ENCODE measurements around the gene PPP2R2C. TPM values are rescaled to one million over a fixed set of nuclear protein-coding genes. Genes with fewer than 3 reads are reported as not detected.

The PPP2R2C gene
- polyA plus RNA-seq, 1 donor (not counting 4 experiments of a cell fraction or from before 2014, with no cell fraction given) = 12.3 TPM

- Histone ChIP-seq H2AFZ (ENCODE audit: control insufficient read depth, low read length) (no peak overlapping the region), H3K27me3 (ENCODE audit: control insufficient read depth, extremely low read depth, insufficient read depth, low read length) (no peaks in the 10 kb centered on the region), H3K36me3 (ENCODE audit: control insufficient read depth in 2 of 2, extremely low read depth in 1 of 2, insufficient read depth in 2 of 2, low read length in 2 of 2) (peaks cover 0 to 5% of the 10 kb centered on the region in 2 experiments), H3K9ac (ENCODE audit: control insufficient read depth, extremely low read depth, insufficient read depth, low read length) (no peak overlapping the region), H4K20me1 (ENCODE audit: control insufficient read depth, extremely low read depth, insufficient read depth, low read length) (no peaks in the 10 kb centered on the region), H3K27ac (ENCODE audit: control insufficient read depth, insufficient read depth, low read length) (no peak overlapping the region), H3K79me2 (ENCODE audit: control insufficient read depth, insufficient read depth, low read length) (no peaks in the 10 kb centered on the region), H3K4me1 (ENCODE audit: control insufficient read depth, extremely low read depth, insufficient read depth, low read length) (no peaks in the 10 kb centered on the region), H3K9me3 (ENCODE audit: control insufficient read depth, low read depth, low read length) (no peaks in the 10 kb centered on the region), H3K9me1 (ENCODE audit: control insufficient read depth, extremely low read depth, insufficient read depth, low read length) (no peaks in the 10 kb centered on the region), H3K4me2 (ENCODE audit: control insufficient read depth, extremely low read depth, insufficient read depth, low read depth, low read length) (no peak overlapping the region), H3K4me3 (ENCODE audit: control insufficient read depth in 2 of 3, extremely low read depth in 1 of 3, insufficient read depth in 2 of 3, low read depth in 1 of 3, low read length in 3 of 3) (no peak overlapping the region)
- TF ChIP-seq CTCF (optimal IDR thresholded peaks at IDR 0.05 in 1 of 3, IDR thresholded peaks at IDR 0.05 in 1 of 3, conservative IDR thresholded peaks at IDR 0.05 in 1 of 3; ENCODE audit: extremely low read depth in 1 of 3, insufficient read depth in 2 of 3, low read length in 3 of 3) (no peak), EZH2 (IDR thresholded peaks at IDR 0.05; ENCODE audit: low read length) (no peak)
- FAIRE-seq (no peak), DNase-seq (ENCODE audit: low read depth, low spot score) (no peak)
- dilution Hi-C loops (cut with MboI; ENCODE audit: extremely low pct_ligation_motif_present, low sequenced_read_pairs) = no loop called here
These were observed 152.8 kb downstream of the PPP2R2C start for GRCh38 chr4:6319530-6320150.

- TF ChIP-seq EZH2 (IDR thresholded peaks at IDR 0.05; ENCODE audit: low read length) (no peak), CTCF (optimal IDR thresholded peaks at IDR 0.05 in 1 of 3, IDR thresholded peaks at IDR 0.05 in 1 of 3, conservative IDR thresholded peaks at IDR 0.05 in 1 of 3; ENCODE audit: extremely low read depth in 1 of 3, insufficient read depth in 2 of 3, low read length in 3 of 3) (no peak)
- Histone ChIP-seq H3K9me1 (ENCODE audit: control insufficient read depth, extremely low read depth, insufficient read depth, low read length) (no peaks in the 10 kb centered on the region), H3K9me3 (ENCODE audit: control insufficient read depth, low read depth, low read length) (no peaks in the 10 kb centered on the region), H3K27me3 (ENCODE audit: control insufficient read depth, extremely low read depth, insufficient read depth, low read length) (no peaks in the 10 kb centered on the region), H3K27ac (ENCODE audit: control insufficient read depth, insufficient read depth, low read length) (no peak overlapping the region), H3K9ac (ENCODE audit: control insufficient read depth, extremely low read depth, insufficient read depth, low read length) (no peak overlapping the region), H3K79me2 (ENCODE audit: control insufficient read depth, insufficient read depth, low read length) (no peaks in the 10 kb centered on the region), H3K4me1 (ENCODE audit: control insufficient read depth, extremely low read depth, insufficient read depth, low read length) (no peaks in the 10 kb centered on the region), H2AFZ (ENCODE audit: control insufficient read depth, low read length) (no peak overlapping the region), H4K20me1 (ENCODE audit: control insufficient read depth, extremely low read depth, insufficient read depth, low read length) (no peaks in the 10 kb centered on the region), H3K4me2 (ENCODE audit: control insufficient read depth, extremely low read depth, insufficient read depth, low read depth, low read length) (no peak overlapping the region), H3K4me3 (ENCODE audit: control insufficient read depth in 2 of 3, extremely low read depth in 1 of 3, insufficient read depth in 2 of 3, low read depth in 1 of 3, low read length in 3 of 3) (no peak overlapping the region), H3K36me3 (ENCODE audit: control insufficient read depth in 2 of 2, extremely low read depth in 1 of 2, insufficient read depth in 2 of 2, low read length in 2 of 2) (peaks cover 0 to 5% of the 10 kb centered on the region in 2 experiments)
- dilution Hi-C loops (cut with MboI; ENCODE audit: extremely low pct_ligation_motif_present, low sequenced_read_pairs) = no loop called here
- no peak for FAIRE-seq
- no peak for DNase-seq (ENCODE audit: low read depth, low spot score)
These were observed 154.2 kb downstream of the PPP2R2C start for GRCh38 chr4:6318206-6318605.
